A549 (cell line): ENCODE data around the gene GNG8.

Source experiments
- JUN ChIP-seq, 2 experiments: fragments of >200 bp; sonication (Bioruptor Twin); formaldehyde crosslinking; IDR thresholded peaks; 2 replicates in 1 of 2; 3 replicates in 1 of 2; pipeline ENCODE4 v1.6.1; 2016 to 2017
- POLR2AphosphoS2 ChIP-seq: conservative IDR thresholded peaks from 2 replicates; pipeline ENCODE4 v1.6.1; 2012; ENCODE audit warnings: low read length, improper control_type of control experiment, inconsistent platforms
- RNF2 ChIP-seq: fragments of 200-600 bp; sonication (generic); IDR thresholded peaks from 2 replicates; pipeline ENCODE4 v1.6.1; 2016; ENCODE audit warnings: low read depth, mild to moderate bottlenecking, antibody characterized with exemption, moderate library complexity, borderline replicate concordance
- TF ChIP-seq, protein P1 (sequence below): fragments of >200 bp; sonication (Bioruptor Twin); formaldehyde crosslinking; IDR thresholded peaks from 3 replicates; pipeline ENCODE4 v1.5.1; 2016
- TF ChIP-seq, protein P2 (sequence below): fragments of 150-350 bp; IDR thresholded peaks from 2 replicates; pipeline ENCODE4 v1.6.1; 2014; ENCODE audit warnings: low read depth, mild to moderate bottlenecking, low read length

DNA sequence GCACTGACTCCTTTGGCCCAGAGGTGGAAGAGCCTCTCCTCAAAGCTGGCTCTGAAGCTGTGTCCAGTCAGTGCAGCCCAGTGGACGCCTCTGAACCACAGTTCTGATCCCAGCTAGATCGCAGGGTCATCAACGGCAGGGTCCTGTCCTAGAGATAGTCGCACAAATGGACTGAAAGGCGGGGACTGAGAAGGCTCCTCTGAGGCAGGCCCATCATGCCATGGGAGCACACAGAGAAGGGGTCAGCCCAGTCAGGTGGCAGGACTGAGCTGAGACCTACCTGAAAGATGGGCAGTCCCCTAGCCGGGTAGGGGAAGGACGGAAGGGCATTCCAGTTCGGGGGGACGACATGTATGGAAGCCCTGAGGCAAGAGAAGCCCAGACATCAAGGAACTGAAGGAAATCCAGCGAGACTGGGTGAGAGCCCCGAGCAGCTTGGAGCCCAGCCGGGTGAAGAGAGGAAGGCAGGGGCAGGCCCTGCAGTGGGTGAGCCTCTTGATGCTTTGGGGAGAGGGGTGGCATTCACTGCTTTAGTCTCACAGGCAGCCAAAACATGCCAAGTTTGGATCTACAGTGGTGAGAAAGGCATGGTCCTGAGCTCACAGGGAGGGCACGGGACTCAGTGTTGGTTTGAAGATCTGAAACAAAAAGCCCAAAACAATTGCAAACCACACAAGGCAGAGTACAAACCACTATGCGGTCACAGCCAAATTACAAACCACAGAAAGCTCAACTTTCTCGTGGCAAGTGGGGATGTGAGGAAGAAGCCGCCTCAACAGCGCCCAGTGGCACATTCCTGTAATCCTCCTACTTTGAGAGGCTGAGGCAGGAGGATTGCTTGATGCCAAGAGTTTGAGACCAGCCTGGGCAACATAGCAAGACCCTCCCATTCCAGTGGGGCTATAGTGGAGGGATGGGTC lies 24.9 kb downstream of the GNG8 start:
- TF ChIP-seq RNF2, result no peak
- TF ChIP-seq POLR2AphosphoS2, result no peak
- TF ChIP-seq, protein P1, sequence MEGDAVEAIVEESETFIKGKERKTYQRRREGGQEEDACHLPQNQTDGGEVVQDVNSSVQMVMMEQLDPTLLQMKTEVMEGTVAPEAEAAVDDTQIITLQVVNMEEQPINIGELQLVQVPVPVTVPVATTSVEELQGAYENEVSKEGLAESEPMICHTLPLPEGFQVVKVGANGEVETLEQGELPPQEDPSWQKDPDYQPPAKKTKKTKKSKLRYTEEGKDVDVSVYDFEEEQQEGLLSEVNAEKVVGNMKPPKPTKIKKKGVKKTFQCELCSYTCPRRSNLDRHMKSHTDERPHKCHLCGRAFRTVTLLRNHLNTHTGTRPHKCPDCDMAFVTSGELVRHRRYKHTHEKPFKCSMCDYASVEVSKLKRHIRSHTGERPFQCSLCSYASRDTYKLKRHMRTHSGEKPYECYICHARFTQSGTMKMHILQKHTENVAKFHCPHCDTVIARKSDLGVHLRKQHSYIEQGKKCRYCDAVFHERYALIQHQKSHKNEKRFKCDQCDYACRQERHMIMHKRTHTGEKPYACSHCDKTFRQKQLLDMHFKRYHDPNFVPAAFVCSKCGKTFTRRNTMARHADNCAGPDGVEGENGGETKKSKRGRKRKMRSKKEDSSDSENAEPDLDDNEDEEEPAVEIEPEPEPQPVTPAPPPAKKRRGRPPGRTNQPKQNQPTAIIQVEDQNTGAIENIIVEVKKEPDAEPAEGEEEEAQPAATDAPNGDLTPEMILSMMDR, result no peak
- TF ChIP-seq, protein P2, sequence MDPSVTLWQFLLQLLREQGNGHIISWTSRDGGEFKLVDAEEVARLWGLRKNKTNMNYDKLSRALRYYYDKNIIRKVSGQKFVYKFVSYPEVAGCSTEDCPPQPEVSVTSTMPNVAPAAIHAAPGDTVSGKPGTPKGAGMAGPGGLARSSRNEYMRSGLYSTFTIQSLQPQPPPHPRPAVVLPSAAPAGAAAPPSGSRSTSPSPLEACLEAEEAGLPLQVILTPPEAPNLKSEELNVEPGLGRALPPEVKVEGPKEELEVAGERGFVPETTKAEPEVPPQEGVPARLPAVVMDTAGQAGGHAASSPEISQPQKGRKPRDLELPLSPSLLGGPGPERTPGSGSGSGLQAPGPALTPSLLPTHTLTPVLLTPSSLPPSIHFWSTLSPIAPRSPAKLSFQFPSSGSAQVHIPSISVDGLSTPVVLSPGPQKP, result no peak
- no peak; a peak in 1 of 5 replicates for TF ChIP-seq JUN (IDR thresholded peaks at IDR 0.05)
